ENCODE data around the gene TJP1.
"Not testable (repeated sequence)": the region's sequence is repeated elsewhere in the genome, so short reads cannot be mapped to it uniquely, and the experiment has no call there.

The TJP1 gene

DNA sequence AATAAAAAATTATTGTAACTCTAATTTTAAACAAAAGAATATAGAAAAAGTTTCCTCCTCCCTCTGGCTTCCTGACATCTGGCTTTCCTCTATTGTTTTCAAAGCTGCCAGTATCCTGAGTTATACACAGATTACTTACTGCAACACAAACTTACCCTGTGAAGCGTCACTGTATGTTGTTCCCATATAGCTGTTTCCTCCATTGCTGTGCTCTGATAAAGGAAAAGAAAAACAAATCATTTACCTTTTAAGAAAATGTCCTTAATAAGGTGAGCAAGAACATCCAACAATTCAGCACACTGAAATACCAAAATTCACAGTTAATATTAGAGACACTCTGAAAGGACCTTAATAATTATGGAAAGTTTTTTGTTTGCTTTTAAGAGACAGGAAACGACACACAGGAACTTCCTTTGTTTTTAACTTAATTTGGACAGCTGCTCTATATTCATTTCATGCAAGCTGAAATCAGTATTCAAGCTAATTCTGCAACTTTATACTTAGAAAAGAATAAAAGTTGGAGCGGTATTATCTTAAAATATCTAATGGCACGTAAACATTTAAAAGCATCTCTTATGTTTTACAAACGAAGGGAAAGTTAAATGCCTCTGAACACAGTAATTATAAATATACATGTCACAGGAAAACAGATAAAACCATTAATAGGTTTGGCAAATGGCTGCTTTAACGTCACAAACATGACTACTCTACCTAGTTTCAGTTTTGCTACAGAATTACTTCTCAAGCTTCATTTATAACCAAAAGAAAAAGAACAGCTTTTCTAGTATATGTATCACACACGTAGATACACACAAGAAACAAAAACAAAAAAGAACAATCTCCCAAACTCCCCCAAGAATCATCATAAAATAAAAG lies 21.5 kb downstream of the TJP1 start:
- DNase-seq (ENCODE audit: low read depth in 2 of 3, low spot score in 1 of 3) = no peak

- no peak for DNase-seq (ENCODE audit: low read depth in 2 of 3, low spot score in 1 of 3)
Measured at GRCh38 chr15:29799859-29800258, 22.4 kb downstream of the TJP1 start.

GRCh38 chr15:29795610-29796009 lies 26.7 kb downstream of the TJP1 start:
- DNase-seq (ENCODE audit: low read depth in 2 of 3, low spot score in 1 of 3) = no peak

DNA sequence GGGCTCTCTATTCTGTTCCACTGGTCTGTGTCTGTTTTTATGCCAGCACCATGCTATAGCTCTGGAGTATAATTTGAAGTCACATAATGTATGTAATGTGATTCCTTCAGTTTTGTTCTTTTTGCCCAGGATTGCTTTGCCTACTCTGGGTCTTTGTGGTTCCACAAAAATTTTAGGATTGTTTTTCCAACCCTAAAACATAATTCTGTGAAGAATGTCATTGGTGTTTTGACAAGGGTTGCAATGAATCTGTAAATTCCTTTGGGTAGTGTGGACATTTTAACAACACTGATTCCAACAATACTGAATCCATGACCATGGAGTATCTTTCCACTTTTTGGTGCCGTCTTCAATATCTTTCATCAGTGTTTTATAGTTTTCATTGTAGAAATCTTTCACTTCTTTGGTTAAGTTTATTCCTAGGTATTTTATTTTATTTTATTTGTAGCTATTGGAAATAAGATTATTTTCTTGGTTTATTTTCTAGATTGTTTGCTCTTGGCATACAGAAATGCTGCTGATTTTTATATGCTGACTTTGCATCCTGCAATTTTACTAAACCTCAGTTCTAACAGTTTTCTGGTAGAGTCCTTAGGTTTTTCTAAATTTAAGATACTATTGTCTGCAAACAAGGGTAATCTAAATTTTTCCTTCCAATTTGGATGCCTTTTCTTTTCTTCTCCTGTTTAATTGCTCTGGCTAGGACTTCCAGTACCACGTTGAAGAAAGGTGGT lies 29.7 kb downstream of the TJP1 start:
- no peak for DNase-seq (ENCODE audit: low read depth in 2 of 3, low spot score in 1 of 3)

DNA sequence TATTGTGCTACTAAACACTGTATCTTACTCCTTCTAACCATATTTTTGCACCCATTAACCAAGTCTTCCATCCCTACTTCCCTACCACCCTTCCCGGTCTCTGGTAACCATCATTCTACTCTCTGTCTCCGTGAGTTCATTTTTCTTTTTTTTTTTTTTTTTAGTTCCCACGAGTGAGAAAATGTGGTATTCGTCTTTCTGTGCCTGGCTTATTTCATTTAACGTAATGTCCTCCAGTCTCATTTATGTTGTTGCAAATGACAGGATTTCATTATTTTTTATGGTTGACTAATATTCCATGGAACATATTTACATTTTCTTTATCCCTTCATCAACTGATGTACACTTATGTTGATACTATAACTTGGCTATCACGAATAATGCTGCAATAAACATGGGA lies 31.7 kb downstream of the TJP1 start:
- no peak for DNase-seq (ENCODE audit: low read depth in 2 of 3, low spot score in 1 of 3)

DNA sequence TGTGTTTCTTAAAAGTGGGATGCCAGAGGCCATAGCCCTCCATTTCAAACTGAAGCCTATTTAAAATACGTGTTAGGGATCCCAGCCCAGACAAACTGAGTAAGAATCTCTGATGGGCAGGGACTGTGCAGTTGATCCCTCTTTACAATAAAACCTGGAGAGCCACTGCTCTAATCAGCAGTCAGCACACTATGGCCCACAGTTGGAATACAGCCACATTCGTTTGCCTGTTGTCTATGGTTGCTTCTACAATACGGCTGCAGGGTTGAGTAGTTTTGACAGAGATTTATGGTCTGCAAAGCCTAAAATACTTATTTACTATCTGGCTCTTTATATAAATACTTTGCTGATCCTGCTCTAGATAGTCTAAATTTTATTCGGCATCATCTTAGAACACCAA lies 32.4 kb downstream of the TJP1 start:
- DNase-seq (ENCODE audit: low read depth in 2 of 3, low spot score in 1 of 3) = no peak

GRCh38 chr15:29788433-29789034 lies 33.7 kb downstream of the TJP1 start:
- no peak for DNase-seq (ENCODE audit: low read depth in 2 of 3, low spot score in 1 of 3)

DNA sequence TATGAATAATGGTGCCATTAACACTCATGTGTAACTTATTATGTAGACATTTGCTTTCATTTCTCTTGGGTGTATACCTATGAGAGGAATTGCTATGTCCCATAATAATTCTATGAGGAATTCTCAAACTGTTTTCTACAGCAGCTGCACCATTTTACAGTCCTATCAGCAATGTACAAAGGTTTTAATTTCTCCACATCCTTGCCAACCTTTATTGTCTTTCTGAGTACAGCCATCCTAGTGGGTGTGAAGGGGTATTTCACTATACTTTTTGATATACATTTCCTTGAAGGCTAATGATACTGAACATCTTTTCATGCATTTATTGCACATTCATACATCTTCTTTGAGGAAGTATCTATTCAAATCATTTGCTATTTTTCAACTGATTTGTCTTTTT lies 34.5 kb downstream of the TJP1 start:
- no peak for DNase-seq (ENCODE audit: low read depth in 2 of 3, low spot score in 1 of 3)

DNA sequence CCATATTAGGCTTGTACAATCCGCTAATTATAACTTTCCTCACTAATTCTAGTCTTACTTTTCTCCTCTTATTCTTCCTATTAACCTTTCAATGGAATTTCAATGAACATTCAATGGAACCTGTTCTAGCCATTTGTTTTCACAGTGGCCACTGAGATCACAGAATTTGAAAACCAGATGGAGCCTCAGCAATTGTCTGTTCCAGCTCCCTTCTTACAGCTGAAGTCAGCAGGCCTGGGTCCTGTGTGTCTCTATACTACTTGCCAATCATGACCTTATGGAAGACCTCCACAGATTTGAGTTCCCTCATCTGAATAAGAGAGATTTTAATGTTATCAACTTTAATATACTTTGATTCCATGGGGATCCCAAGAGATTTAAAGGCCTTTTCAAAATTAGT lies 36.6 kb downstream of the TJP1 start:
- no peak for DNase-seq (ENCODE audit: low read depth in 2 of 3, low spot score in 1 of 3)

DNA sequence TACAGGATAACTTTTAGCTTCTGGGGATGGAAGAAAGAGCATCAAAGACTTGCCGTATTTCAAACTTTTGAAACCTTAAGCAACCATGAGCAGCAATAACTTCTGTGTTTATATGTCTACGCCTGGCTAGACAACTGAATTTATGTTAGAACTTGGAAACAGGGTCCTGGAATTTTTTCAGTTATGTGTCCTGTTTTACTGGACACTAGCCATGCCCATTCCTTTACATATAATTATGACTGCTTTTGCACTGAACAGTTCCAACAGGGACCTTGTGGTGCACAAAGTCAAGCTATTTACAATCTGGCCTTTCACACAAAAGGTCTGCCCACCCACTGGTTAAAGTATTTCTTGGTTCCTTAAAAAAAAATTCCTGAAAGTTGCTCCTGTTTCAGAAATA lies 37.1 kb downstream of the TJP1 start:
- no peak for DNase-seq (ENCODE audit: low read depth in 2 of 3, low spot score in 1 of 3)

GRCh38 chr15:29784413-29784812 lies 37.9 kb downstream of the TJP1 start:
- no peak for DNase-seq (ENCODE audit: low read depth in 2 of 3, low spot score in 1 of 3)

DNA sequence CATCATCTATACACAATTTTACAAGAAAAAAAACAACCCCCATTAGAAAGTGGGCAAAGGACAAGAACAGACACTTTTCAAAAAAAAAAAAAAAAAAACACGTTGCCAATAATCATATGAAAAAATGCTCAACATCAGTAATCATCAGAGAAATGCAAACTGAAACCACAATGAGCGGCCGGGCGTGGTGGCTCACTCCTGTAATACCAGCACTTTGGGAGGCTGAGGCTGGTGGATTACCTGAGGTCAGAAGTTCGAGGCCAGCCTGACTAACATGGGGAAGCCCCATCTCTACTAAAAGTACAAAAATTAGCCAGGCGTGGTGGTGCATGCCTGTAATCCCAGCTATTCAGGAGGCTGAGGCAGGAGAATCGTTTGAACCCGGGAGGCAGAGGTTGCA lies 39.5 kb downstream of the TJP1 start:
- not testable (repeated sequence) for DNase-seq (ENCODE audit: low read depth in 2 of 3, low spot score in 1 of 3)

DNA sequence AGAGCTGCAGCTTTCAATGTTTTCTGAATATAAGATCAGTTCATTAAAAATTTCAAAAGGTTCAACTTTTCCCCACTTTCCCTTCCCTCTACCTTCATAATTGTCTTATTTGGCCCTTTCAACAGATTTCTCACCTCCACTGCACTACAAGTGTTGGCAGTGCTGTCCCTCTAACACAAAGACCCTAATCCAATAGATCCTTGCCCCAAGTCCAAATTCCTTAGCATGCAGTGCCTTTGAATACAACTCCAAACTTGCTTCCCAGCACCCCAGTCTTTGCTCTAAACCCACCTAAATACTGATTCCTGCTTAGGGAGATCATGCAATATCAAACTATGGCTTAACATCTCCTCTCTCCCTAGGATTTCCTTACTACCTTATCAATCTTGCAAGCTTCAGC lies 43.9 kb downstream of the TJP1 start:
- DNase-seq (ENCODE audit: low read depth in 2 of 3, low spot score in 1 of 3) = no peak

GRCh38 chr15:29776859-29777258 lies 45.4 kb downstream of the TJP1 start:
- no peak for DNase-seq (ENCODE audit: low read depth in 2 of 3, low spot score in 1 of 3)

GRCh38 chr15:29774900-29775299 lies 47.4 kb downstream of the TJP1 start:
- no peak for DNase-seq (ENCODE audit: low read depth in 2 of 3, low spot score in 1 of 3)

DNA sequence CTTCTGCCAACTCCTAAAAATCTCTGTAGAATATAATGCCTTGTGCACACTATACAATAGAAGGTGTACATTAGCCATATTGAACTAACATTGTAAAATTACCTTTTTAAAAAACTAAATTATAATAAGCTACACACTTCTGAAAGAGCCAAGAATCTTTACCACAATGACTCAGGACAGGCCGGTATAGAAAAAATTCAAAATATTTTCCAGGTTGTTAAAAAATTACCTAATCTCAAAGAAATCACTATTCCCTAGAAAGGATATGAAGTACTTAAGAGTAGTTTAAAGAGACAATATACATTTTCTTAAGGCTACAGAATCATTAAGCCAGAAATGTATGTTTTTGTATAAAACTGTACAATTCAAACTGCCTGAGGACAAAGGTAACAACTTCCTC lies 48.5 kb downstream of the TJP1 start:
- no peak for DNase-seq (ENCODE audit: low read depth in 2 of 3, low spot score in 1 of 3)

DNA sequence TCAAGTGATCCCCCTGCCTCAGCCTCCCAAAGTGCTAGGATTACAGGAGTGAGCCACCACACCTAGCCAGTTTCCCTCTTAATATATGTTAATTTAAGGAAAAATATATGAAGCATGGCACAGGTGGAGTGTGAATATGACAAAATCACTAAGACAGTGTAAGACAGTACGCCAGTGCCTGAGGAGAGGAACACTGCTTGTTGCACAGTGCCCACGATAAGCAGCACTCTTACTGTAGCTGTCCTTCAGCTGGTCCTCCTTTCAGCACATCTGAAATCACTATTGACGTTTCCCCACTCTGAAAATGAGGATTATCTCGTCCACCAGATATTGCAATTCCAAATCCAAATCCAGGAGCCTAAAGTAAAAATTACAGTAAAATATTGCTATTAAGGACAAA lies 49.3 kb downstream of the TJP1 start:
- no peak for DNase-seq (ENCODE audit: low read depth in 2 of 3, low spot score in 1 of 3)

- DNase-seq (ENCODE audit: low read depth in 2 of 3, low spot score in 1 of 3) = no peak
Measured at GRCh38 chr15:29770796-29771195, 51.5 kb downstream of the TJP1 start.

DNA sequence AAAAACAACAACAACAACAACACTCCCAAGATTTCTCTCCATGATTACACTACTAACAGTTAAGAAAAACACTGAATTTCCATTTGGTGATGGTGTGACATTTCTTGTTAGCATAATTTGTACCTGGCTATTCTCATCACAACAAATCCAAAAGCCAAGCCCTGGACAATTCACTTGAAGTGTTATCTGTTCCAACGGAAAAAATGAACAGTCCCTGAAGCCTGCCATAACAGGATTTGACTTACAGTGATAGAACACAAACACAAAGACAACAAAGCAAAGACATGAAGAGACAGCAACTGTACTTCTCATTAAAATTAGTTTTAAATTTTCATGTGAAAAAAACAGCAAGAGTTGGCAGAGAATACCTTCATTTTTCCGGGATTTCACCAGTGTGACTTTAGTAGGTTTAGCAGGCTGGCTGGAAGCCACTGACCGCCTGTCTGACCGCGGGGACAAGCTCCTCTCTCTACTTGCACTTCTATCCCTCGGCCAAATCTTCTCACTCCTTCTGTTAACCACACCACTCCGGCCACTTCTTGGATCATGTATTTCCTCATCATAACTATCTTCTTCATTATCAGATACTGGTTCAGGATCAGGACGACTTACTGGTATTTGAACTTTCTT lies 56.3 kb downstream of the TJP1 start:
- DNase-seq (ENCODE audit: low read depth in 2 of 3, low spot score in 1 of 3) = no peak

DNA sequence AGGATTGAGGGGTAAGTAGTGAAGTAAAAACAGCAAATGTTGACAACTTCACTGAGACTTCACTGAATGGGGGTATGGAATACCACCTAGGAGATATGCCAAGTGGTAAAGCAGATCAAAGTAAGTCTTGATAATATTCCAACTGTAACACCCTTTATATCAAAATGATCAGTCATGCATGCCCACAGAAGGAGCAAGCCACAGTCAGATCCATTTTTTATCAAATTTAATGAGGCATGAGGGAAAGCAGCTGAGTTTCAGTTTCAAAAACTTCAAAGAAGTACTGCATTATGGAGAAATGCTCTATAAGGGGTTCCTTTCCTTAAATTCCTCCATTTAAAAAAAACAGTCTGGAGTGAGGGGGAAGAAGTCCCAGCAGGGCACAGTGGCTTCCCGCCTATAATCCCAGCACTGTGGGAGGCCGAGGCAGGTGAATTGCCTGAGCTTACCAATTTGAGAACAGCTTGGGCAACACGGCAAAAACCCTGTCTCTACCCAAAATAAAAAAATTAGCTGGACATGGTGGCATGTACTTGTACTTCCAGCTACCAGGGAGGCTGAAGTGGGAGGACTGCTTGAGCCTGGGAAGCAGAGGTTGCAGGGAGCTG lies 56.9 kb downstream of the TJP1 start:
- no peak for DNase-seq (ENCODE audit: low read depth in 2 of 3, low spot score in 1 of 3)

DNA sequence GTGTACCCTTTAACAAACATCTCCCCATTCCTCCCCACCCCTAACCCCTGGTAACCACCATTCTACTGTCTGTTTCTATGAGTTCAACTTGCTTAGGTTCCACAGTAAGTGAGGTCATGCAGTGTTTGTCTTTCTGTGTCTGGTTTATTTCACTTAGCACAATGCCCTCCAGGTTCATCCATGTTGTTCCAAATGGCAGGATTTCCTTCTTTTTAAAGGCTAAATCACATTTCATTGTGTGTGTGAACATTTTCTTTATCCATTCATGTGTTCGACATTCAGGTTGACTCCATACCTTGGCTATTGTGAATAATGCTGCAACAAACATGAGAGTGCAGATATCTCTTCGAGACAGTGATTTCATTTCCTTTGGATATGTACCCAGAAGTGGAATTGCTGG lies 62.7 kb downstream of the TJP1 start:
- no peak for DNase-seq (ENCODE audit: low read depth in 2 of 3, low spot score in 1 of 3)

All from stimulated activated CD4-positive, alpha-beta T cell treated with anti-CD3 and anti-CD28 coated beads, Interleukin-12 subunit alpha, Interleukin-12 subunit beta, amount 100 ng/mL, for 48 hours (primary cell).